ENCODE results near the gene SLIRP.
"Not testable (repeated sequence)": the region's sequence is repeated elsewhere in the genome, so short reads cannot be mapped to it uniquely, and the experiment has no call there.

SLIRP gene

GRCh38 chr14:77746064-77746702, 38.3 kb downstream of the SLIRP start:
- DNase-seq (ENCODE audit: low read depth in 2 of 2) = no peak

GRCh38 chr14:77747425-77747824, 39.5 kb downstream of the SLIRP start:
- not testable (repeated sequence) for DNase-seq (ENCODE audit: low read depth in 2 of 2)

GRCh38 chr14:77752266-77752665, 44.4 kb downstream of the SLIRP start:
- no peak for DNase-seq (ENCODE audit: low read depth in 2 of 2)

- no peak for DNase-seq (ENCODE audit: low read depth in 2 of 2)
Observed at GRCh38 chr14:77752799-77753516, 45.1 kb downstream of the SLIRP start.

GRCh38 chr14:77760381-77761204, 52.7 kb downstream of the SLIRP start, which contains the start of gene SNW1:
TSS of gene SNW1 (minus strand) at chr14:77761156. CDS start at chr14:77761127, 29 bp downstream.
- peak; percentile 81 to 85 for DNase-seq (ENCODE audit: low read depth in 2 of 2)

- DNase-seq (ENCODE audit: low read depth in 2 of 2) = no peak
Observed at GRCh38 chr14:77761205-77761931, 53.5 kb downstream of the SLIRP start.

GRCh38 chr14:77763316-77763715, 55.4 kb downstream of the SLIRP start:
- no peak for DNase-seq (ENCODE audit: low read depth in 2 of 2)

- DNase-seq (ENCODE audit: low read depth in 2 of 2) = no peak
Observed at GRCh38 chr14:77763978-77764377, 56.1 kb downstream of the SLIRP start.
